Measurements from ENCODE around the gene NUDT16. TPM values are rescaled to one million over a fixed set of nuclear protein-coding genes. Genes with fewer than 3 reads are reported as not detected.

NUDT16 gene
- total and polyA plus RNA-seq, 2 of the 8 experiments (the other 6 are each of a cell fraction or from before 2014, with no cell fraction given) = 8.5 to 19.1 TPM

DNA sequence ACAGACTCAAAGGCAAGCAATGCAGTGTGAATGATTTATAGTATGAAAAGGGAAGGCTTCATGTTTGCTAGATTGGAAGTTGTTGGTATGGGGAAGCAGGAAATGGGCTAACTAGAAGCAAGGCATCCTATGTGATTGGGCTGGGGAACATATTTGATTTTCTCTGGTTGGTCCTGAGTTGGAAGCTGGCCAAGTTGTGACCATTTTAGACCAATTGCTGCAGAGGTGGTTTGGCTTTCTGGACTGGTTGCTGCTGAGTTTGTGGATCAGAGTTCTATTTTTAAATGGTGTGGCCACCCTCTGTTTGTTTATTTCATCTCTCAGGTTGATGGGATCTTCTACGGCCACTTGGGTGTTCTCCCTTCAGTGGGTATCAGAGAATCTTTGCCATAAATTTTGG, 39.7 kb downstream of the NUDT16 start:
- Histone ChIP-seq H2AK5ac (ENCODE audit: low read depth, low read length) (no peak overlapping the region), H3K4me3 (ENCODE audit: extremely low read depth in 1 of 4, insufficient read depth in 2 of 4, low read depth in 3 of 4, low read length in 4 of 4) (no peak overlapping the region), H2BK20ac (ENCODE audit: low read length) (no peak overlapping the region), H2AFZ (ENCODE audit: low read length) (no peak overlapping the region), H3K27ac (ENCODE audit: low read depth, low read length) (no peak overlapping the region), H3K27me3 (replicated peaks in 1 of 4; ENCODE audit: control insufficient read depth in 3 of 4, extremely low read depth in 1 of 4, insufficient read depth in 3 of 4, low read length in 3 of 4) (no peaks in the 10 kb centered on the region), H3K4me2 (ENCODE audit: insufficient read depth in 1 of 2, low read depth in 2 of 2, low read length in 2 of 2) (no peak overlapping the region), H3K79me2 (ENCODE audit: control insufficient read depth in 1 of 2, insufficient read depth in 2 of 2, low read length in 2 of 2) (no peaks in the 10 kb centered on the region), H2BK120ac (replicated peaks; ENCODE audit: low read depth, low read length) (no peak overlapping the region), H3K9me3 (ENCODE audit: insufficient read depth in 2 of 2, low read depth in 1 of 2, low read length in 1 of 2) (0 out of 4 replicates have a peak, but pooled peaks cover 0 to 2% of the 10 kb centered on the region in 2 experiments), H3K56ac (replicated peaks; ENCODE audit: insufficient read length, low read depth, low read length) (no peak overlapping the region), H3K18ac (ENCODE audit: extremely low read depth, low read length) (no peak overlapping the region), H4K91ac (replicated peaks; ENCODE audit: insufficient read length, low read length) (no peak overlapping the region), H3K23ac (ENCODE audit: insufficient read length) (no peak overlapping the region), H3K23me2 (ENCODE audit: low read depth, low read length) (no peaks in the 10 kb centered on the region), H3K36me3 (ENCODE audit: control insufficient read depth in 2 of 4, insufficient read depth in 4 of 4, low read length in 3 of 4) (no peaks in the 10 kb centered on the region), H2BK5ac (ENCODE audit: low read depth, low read length) (no peak overlapping the region), H2BK15ac (ENCODE audit: low read length) (no peak overlapping the region), H3K14ac (ENCODE audit: insufficient read length) (no peak overlapping the region), H4K20me1 (replicated peaks in 1 of 2; ENCODE audit: control insufficient read depth in 1 of 2, insufficient read depth in 2 of 2, low read length in 2 of 2) (no peaks in the 10 kb centered on the region), H4K5ac (ENCODE audit: insufficient read length, low read depth, low read length) (no peak overlapping the region), H3K4ac (replicated peaks; ENCODE audit: insufficient read length, low read depth, low read length) (no peak overlapping the region), H3K9ac (replicated peaks in 1 of 4; ENCODE audit: extremely low read depth in 1 of 4, low read depth in 3 of 4, low read length in 3 of 4) (no peak overlapping the region), H3K4me1 (replicated peaks in 1 of 4; ENCODE audit: control insufficient read depth in 3 of 4, insufficient read depth in 4 of 4, low read length in 3 of 4) (no peaks in the 10 kb centered on the region), H4K8ac (ENCODE audit: extremely low read depth, insufficient read depth, low read length) (no peak overlapping the region), H2BK12ac (ENCODE audit: low read depth, low read length) (no peak overlapping the region), H3K79me1 (ENCODE audit: low read depth, low read length) (no peaks in the 10 kb centered on the region)
- DNase-seq (ENCODE audit: low read depth in 1 of 2, low spot score in 2 of 2) (no peak), FAIRE-seq (no peak)
- 78% methylated on average over 1 of the region's 1 CpG; no CpG with 5 or more reads in 1 of the 2 experiments for WGBS, 2 experiments (ENCODE audit: extremely low coverage in 1 of 2, insufficient coverage in 1 of 2, insufficient read length in 1 of 2, insufficient replicate concordance in 2 of 2, low coverage in 1 of 2, low lambda C conversion rate in 2 of 2, missing lambda C conversion rate in 1 of 2)
- ChIA-PET CTCF (ENCODE audit: partially characterized antibody) (interaction anchor here (0.7 kb wide), 1 partner anchor 22 kb away, joined by 3 read pairs; no protein-coding TSS in a partner anchor), POLR2A (ENCODE audit: partially characterized antibody) (no interaction called here)
- no peak for TF ChIP-seq JUND (IDR thresholded peaks at IDR 0.05; ENCODE audit: low read length)
- no peak for TF ChIP-seq TAF7 (optimal IDR thresholded peaks at IDR 0.05; ENCODE audit: borderline replicate concordance, low read depth, low read length)
- no peak for TF ChIP-seq TBP (IDR thresholded peaks at IDR 0.05; ENCODE audit: low read depth, low read length)
- no peak for TF ChIP-seq BRCA1 (IDR thresholded peaks at IDR 0.05; ENCODE audit: low read depth, low read length)
- TF ChIP-seq FOSL1 (IDR thresholded peaks at IDR 0.05; ENCODE audit: insufficient read depth, low read depth, low read length) = no peak
- TF ChIP-seq RFX5 (IDR thresholded peaks at IDR 0.05; ENCODE audit: borderline replicate concordance, low read depth, low read length) = no peak
- TF ChIP-seq RNF2 (IDR thresholded peaks at IDR 0.05; ENCODE audit: borderline replicate concordance, low read depth, low read length, missing control alignments, poor library complexity, severe bottlenecking) = no peak
- no peak for TF ChIP-seq EZH2 (IDR thresholded peaks at IDR 0.05; ENCODE audit: low read depth, low read length, severe bottlenecking)
- no peak for TF ChIP-seq EP300 (IDR thresholded peaks at IDR 0.05; ENCODE audit: borderline replicate concordance in 1 of 2, low read depth in 2 of 2, low read length in 2 of 2)
- TF ChIP-seq, protein P1, sequence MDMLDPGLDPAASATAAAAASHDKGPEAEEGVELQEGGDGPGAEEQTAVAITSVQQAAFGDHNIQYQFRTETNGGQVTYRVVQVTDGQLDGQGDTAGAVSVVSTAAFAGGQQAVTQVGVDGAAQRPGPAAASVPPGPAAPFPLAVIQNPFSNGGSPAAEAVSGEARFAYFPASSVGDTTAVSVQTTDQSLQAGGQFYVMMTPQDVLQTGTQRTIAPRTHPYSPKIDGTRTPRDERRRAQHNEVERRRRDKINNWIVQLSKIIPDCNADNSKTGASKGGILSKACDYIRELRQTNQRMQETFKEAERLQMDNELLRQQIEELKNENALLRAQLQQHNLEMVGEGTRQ (IDR thresholded peaks at IDR 0.05; ENCODE audit: low read length) = no peak
- TF ChIP-seq CTBP2 (IDR thresholded peaks at IDR 0.05; ENCODE audit: borderline replicate concordance, insufficient read depth, insufficient read length, low read length) = no peak
- no peak for TF ChIP-seq BACH1 (IDR thresholded peaks at IDR 0.05; ENCODE audit: low read length)
